Measurements from ENCODE around the gene RAB25. TPM values are rescaled to one million over a fixed set of nuclear protein-coding genes. Genes with fewer than 3 reads are reported as not detected.
A peak's percentile ranks its signal among the peaks of the same experiment; 100 is the strongest.

RAB25 gene
- total RNA-seq, 4 donors from 2014 or later, result not detected

- TF ChIP-seq POLR2A (IDR thresholded peaks at IDR 0.05) (no peak), CTCF (IDR thresholded peaks at IDR 0.05) (no peak), EP300 (IDR thresholded peaks at IDR 0.05) (no peak)
- Histone ChIP-seq H3K9me3 (no peaks in the 10 kb centered on the region), H3K4me1 (peaks cover 0 to 19% (median 3%) of the 10 kb centered on the region in 4 donors), H3K36me3 (no peaks in the 10 kb centered on the region), H3K4me3 (no peak overlapping the region), H3K27me3 (no peaks in the 10 kb centered on the region), H3K27ac (no peak overlapping the region)
- DNase-seq (ENCODE audit: low spot score in 2 of 2), result no peak
- 0 to 32% methylated on average over 1 of the region's 1 CpG for WGBS, 2 donors
These were observed 12.2 kb downstream of the RAB25 start for GRCh38 chr1:156073110-156073687.

- Histone ChIP-seq H3K4me1 (peaks cover 0 to 19% (median 3%) of the 10 kb centered on the region in 4 donors), H3K9me3 (no peaks in the 10 kb centered on the region), H3K4me3 (no peak overlapping the region), H3K27me3 (no peaks in the 10 kb centered on the region), H3K36me3 (no peaks in the 10 kb centered on the region), H3K27ac (no peak overlapping the region)
- no peak for DNase-seq (ENCODE audit: low spot score in 2 of 2)
- TF ChIP-seq EP300 (IDR thresholded peaks at IDR 0.05), result no peak
- no peak for TF ChIP-seq POLR2A (IDR thresholded peaks at IDR 0.05)
- no peak for TF ChIP-seq CTCF (IDR thresholded peaks at IDR 0.05)
- 38 to 45% methylated on average over 5 of the region's 5 CpGs for WGBS, 2 donors
These were observed 12.8 kb downstream of the RAB25 start for GRCh38 chr1:156073740-156074139.

- no peaks in the 10 kb centered on the region for H3K27me3 ChIP-seq
- WGBS, 2 donors, result 48 to 53% methylated on average over 8 of the region's 8 CpGs
- no peaks in the 10 kb centered on the region for H3K9me3 ChIP-seq
- H3K4me3 ChIP-seq, result no peak overlapping the region
- no peak for DNase-seq (ENCODE audit: low spot score in 2 of 2)
- H3K36me3 ChIP-seq, result no peaks in the 10 kb centered on the region
- no peak for TF ChIP-seq POLR2A (IDR thresholded peaks at IDR 0.05)
- TF ChIP-seq EP300 (IDR thresholded peaks at IDR 0.05), result no peak
- TF ChIP-seq CTCF (IDR thresholded peaks at IDR 0.05), result no peak
- no peak overlapping the region for H3K27ac ChIP-seq
- peaks cover 0 to 19% (median 3%) of the 10 kb centered on the region in 4 donors for H3K4me1 ChIP-seq
These were observed 13.7 kb downstream of the RAB25 start for GRCh38 chr1:156074661-156075060.

GRCh38 chr1:156075162-156075561, 14.2 kb downstream of the RAB25 start:
- WGBS, 2 donors, result 44 to 59% methylated on average over 3 of the region's 3 CpGs
- H3K27ac ChIP-seq, result no peak overlapping the region
- H3K36me3 ChIP-seq, result no peaks in the 10 kb centered on the region
- no peak for DNase-seq (ENCODE audit: low spot score in 2 of 2)
- no peaks in the 10 kb centered on the region for H3K9me3 ChIP-seq
- no peak overlapping the region for H3K4me3 ChIP-seq
- H3K27me3 ChIP-seq, result no peaks in the 10 kb centered on the region
- peaks cover 0 to 19% (median 3%) of the 10 kb centered on the region in 4 donors for H3K4me1 ChIP-seq
- TF ChIP-seq CTCF (IDR thresholded peaks at IDR 0.05) (no peak), EP300 (IDR thresholded peaks at IDR 0.05) (no peak)

- H3K9me3 ChIP-seq, result no peaks in the 10 kb centered on the region
- no peaks in the 10 kb centered on the region for H3K27me3 ChIP-seq
- no peaks in the 10 kb centered on the region for H3K36me3 ChIP-seq
- WGBS, 2 donors, result 48 to 53% methylated on average over 4 of the region's 4 CpGs
- peaks cover 0 to 26% (median 3%) of the 10 kb centered on the region in 4 donors for H3K4me1 ChIP-seq
- peak overlapping the region in 1 of 4 donors; percentile 69 for H3K27ac ChIP-seq
- DNase-seq (ENCODE audit: low spot score in 2 of 2), result no peak
- TF ChIP-seq POLR2A (IDR thresholded peaks at IDR 0.05) (no peak), EP300 (IDR thresholded peaks at IDR 0.05) (no peak), CTCF (IDR thresholded peaks at IDR 0.05) (no peak)
- peak overlapping the region in 3 of 4 donors; percentile 41 to 58 (median 49) for H3K4me3 ChIP-seq
These were observed 14.8 kb downstream of the RAB25 start for GRCh38 chr1:156075775-156076204.

Measured in tibial nerve (tissue), 4 donors.